GM12872 (cell line): ENCODE results near the gene NCBP3.

Experiments used
- CTCF ChIP-seq: IDR thresholded peaks from 3 replicates; pipeline ENCODE4 v1.5.1; 2011; ENCODE audit warnings: low read depth, mild to moderate bottlenecking, low read length, moderate library complexity; ENCODE audit not compliant: insufficient read depth

Gene NCBP3

GRCh38 chr17:3754066-3754457 lies 92.0 kb downstream of the NCBP3 start:
- no peak for TF ChIP-seq CTCF

GRCh38 chr17:3753624-3754023 lies 92.4 kb downstream of the NCBP3 start:
- no peak for TF ChIP-seq CTCF
